GM21723 (cell line): ENCODE data around the gene MAGI2.
A peak's percentile ranks its signal among the peaks of the same experiment; 100 is the strongest.

Experiments
- ATAC-seq: cut with Tn5 transposase; IDR thresholded peaks from one replicate; pipeline ENCODE4 v1.9.1; 2021; ENCODE audit warnings: mild to moderate bottlenecking, moderate library complexity; ENCODE audit not compliant: unreplicated experiment

MAGI2 gene

GRCh38 chr7:79272938-79273337 lies 180.5 kb downstream of the MAGI2 start:
- no peak for ATAC-seq

- ATAC-seq, result peak; percentile 76
Measured at GRCh38 chr7:79272066-79272669, 181.3 kb downstream of the MAGI2 start.

GRCh38 chr7:79268730-79269129 lies 184.7 kb downstream of the MAGI2 start:
- no peak for ATAC-seq

- no peak for ATAC-seq
Measured at GRCh38 chr7:79258826-79259225, 194.6 kb downstream of the MAGI2 start.

- no peak for ATAC-seq
Measured at GRCh38 chr7:79257959-79258358, 195.5 kb downstream of the MAGI2 start.

- no peak for ATAC-seq
Measured at GRCh38 chr7:79245623-79246249, 207.7 kb downstream of the MAGI2 start.

- no peak for ATAC-seq
Measured at GRCh38 chr7:79244482-79244881, 209.0 kb downstream of the MAGI2 start.

GRCh38 chr7:79241288-79242060 lies 212.0 kb downstream of the MAGI2 start:
- no peak for ATAC-seq

- no peak for ATAC-seq
Measured at GRCh38 chr7:79240413-79240812, 213.1 kb downstream of the MAGI2 start.

GRCh38 chr7:79236352-79237028 lies 217.0 kb downstream of the MAGI2 start:
- no peak for ATAC-seq

GRCh38 chr7:79227044-79227443 lies 226.4 kb downstream of the MAGI2 start:
- ATAC-seq, result no peak

- ATAC-seq, result no peak
Measured at GRCh38 chr7:79221211-79221610, 232.3 kb downstream of the MAGI2 start.

- no peak for ATAC-seq
Measured at GRCh38 chr7:79217976-79218626, 235.4 kb downstream of the MAGI2 start.

- no peak for ATAC-seq
Measured at GRCh38 chr7:79217468-79217867, 236.0 kb downstream of the MAGI2 start.

- no peak for ATAC-seq
Measured at GRCh38 chr7:79216236-79216635, 237.2 kb downstream of the MAGI2 start.

GRCh38 chr7:79212334-79212733 lies 241.1 kb downstream of the MAGI2 start:
- no peak for ATAC-seq

GRCh38 chr7:79211724-79212123 lies 241.7 kb downstream of the MAGI2 start:
- no peak for ATAC-seq

- ATAC-seq, result no peak
Measured at GRCh38 chr7:79199961-79200360, 253.5 kb downstream of the MAGI2 start.

GRCh38 chr7:79199266-79199665 lies 254.2 kb downstream of the MAGI2 start:
- ATAC-seq, result no peak

GRCh38 chr7:79185605-79186004 lies 267.9 kb downstream of the MAGI2 start:
- ATAC-seq, result no peak

GRCh38 chr7:79182283-79182682 lies 271.2 kb downstream of the MAGI2 start:
- no peak for ATAC-seq
